A673 (cell line): Measurements from ENCODE around the gene NR5A2.

ENCODE experiments used
- EZH2 ChIP-seq: fragments of 200-600 bp; sonication (generic); IDR thresholded peaks from 2 replicates; pipeline ENCODE4 v1.6.1; 2017; ENCODE audit warnings: borderline replicate concordance, low read depth, mild to moderate bottlenecking, mixed read lengths, antibody characterized with exemption, low read length; ENCODE audit not compliant: poor library complexity, severe bottlenecking
- TF ChIP-seq, protein P1 (sequence below): fragments of 300-800, 200-600 bp; sonication (generic); conservative IDR thresholded peaks from 2 replicates; pipeline ENCODE4 v1.5.1; 2017; ENCODE audit warnings: low read depth, mild to moderate bottlenecking, antibody characterized with exemption, low read length, moderate library complexity, mixed read lengths

- TF ChIP-seq EZH2 = no peak
- TF ChIP-seq, protein P1, sequence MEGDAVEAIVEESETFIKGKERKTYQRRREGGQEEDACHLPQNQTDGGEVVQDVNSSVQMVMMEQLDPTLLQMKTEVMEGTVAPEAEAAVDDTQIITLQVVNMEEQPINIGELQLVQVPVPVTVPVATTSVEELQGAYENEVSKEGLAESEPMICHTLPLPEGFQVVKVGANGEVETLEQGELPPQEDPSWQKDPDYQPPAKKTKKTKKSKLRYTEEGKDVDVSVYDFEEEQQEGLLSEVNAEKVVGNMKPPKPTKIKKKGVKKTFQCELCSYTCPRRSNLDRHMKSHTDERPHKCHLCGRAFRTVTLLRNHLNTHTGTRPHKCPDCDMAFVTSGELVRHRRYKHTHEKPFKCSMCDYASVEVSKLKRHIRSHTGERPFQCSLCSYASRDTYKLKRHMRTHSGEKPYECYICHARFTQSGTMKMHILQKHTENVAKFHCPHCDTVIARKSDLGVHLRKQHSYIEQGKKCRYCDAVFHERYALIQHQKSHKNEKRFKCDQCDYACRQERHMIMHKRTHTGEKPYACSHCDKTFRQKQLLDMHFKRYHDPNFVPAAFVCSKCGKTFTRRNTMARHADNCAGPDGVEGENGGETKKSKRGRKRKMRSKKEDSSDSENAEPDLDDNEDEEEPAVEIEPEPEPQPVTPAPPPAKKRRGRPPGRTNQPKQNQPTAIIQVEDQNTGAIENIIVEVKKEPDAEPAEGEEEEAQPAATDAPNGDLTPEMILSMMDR = no peak
Observed at GRCh38 chr1:200179126-200179780, 151.7 kb downstream of the NR5A2 start.
